ENCODE data around the gene BMP7.

GRCh38 chr20:57212534-57213276 is 53.7 kb downstream of the BMP7 start:
- TF ChIP-seq, protein P1, sequence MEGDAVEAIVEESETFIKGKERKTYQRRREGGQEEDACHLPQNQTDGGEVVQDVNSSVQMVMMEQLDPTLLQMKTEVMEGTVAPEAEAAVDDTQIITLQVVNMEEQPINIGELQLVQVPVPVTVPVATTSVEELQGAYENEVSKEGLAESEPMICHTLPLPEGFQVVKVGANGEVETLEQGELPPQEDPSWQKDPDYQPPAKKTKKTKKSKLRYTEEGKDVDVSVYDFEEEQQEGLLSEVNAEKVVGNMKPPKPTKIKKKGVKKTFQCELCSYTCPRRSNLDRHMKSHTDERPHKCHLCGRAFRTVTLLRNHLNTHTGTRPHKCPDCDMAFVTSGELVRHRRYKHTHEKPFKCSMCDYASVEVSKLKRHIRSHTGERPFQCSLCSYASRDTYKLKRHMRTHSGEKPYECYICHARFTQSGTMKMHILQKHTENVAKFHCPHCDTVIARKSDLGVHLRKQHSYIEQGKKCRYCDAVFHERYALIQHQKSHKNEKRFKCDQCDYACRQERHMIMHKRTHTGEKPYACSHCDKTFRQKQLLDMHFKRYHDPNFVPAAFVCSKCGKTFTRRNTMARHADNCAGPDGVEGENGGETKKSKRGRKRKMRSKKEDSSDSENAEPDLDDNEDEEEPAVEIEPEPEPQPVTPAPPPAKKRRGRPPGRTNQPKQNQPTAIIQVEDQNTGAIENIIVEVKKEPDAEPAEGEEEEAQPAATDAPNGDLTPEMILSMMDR (IDR thresholded peaks at IDR 0.05; ENCODE audit: extremely low read depth in 1 of 2, insufficient read depth in 1 of 2, low read depth in 1 of 2, low read length in 2 of 2), result no peak
- no peak for TF ChIP-seq POLR2A (IDR thresholded peaks at IDR 0.05; ENCODE audit: low read depth, low read length)
- no peak for TF ChIP-seq POLR2AphosphoS5 (IDR thresholded peaks at IDR 0.05; ENCODE audit: insufficient read depth, low read depth, low read length)
- TF ChIP-seq MYC (IDR thresholded peaks at IDR 0.05; ENCODE audit: low read depth, low read length), result no peak
- TF ChIP-seq JUN (IDR thresholded peaks at IDR 0.05; ENCODE audit: borderline replicate concordance, insufficient read depth, insufficient read length, low read depth), result no peak
- no peak for TF ChIP-seq EZH2 (IDR thresholded peaks at IDR 0.05; ENCODE audit: borderline replicate concordance, low read depth, low read length, severe bottlenecking)
- TF ChIP-seq MAX (IDR thresholded peaks at IDR 0.05; ENCODE audit: insufficient read depth, insufficient read length), result no peak

Data from endothelial cell of umbilical vein (primary cell).